ENCODE results near the gene CHP1. TPM values are rescaled to one million over a fixed set of nuclear protein-coding genes. Genes with fewer than 3 reads are reported as not detected.
"Not testable (repeated sequence)": the region's sequence is repeated elsewhere in the genome, so short reads cannot be mapped to it uniquely, and the experiment has no call there.

CHP1 gene
- total RNA-seq, result 10 to 100 TPM; 29.1 to 32.8 TPM

DNA sequence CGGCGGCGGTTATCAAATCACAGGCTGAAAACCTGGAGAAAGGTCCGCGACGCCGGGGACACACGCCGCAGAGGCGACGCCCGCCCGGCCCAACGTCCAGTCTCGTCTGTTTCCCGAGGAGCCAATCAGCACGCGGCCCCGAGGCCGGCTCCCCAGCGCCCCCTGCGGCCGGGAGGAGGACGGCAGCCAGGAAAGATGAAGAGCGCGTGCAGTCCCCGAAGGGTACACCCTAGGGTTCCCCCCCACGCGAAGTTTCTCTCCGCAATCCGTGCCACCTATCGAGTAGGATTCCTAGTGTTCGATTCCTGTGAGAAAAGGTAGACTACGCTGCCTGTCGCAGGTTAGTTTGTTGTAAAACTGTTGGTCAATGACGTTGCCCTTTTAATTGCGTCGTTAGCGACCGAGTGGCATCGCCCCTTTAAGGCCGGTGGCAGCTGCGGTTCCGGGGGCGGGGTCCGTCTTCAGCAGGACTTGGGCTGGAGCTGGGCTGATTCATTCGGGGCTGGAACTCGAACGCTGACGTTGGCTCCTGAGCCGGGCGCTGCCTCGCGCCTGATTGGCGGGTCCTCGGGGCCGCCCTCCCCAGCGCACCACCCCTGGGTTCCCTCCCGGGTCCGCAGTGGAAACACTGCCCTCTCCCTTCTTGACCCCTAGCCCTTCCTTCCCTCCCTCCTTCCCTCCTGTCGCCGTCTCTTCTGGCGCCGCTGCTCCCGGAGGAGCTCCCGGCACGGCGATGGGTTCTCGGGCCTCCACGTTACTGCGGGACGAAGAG, at the start of gene CHP1, which contains the start of gene EXD1:
Gene CHP1 (plus strand): TSS at position 619 of the 772 bp plus-strand sequence. CDS start 115 bp downstream, at position 734.
Gene EXD1 (minus strand): TSS at position 108 of the 772 bp plus-strand sequence. CDS start 4,182 bp downstream, outside the sequence.
- H3K27ac Mint-ChIP-seq, result peak within 1 kb of the TSS; percentile 82
- H3K27me3 Mint-ChIP-seq, result no peaks in the 10 kb centered on the region
- H3K9me3 Mint-ChIP-seq, result no peaks in the 10 kb centered on the region
- DNase-seq, result peak; percentile 96
- no peaks in the 10 kb centered on the region for H3K36me3 Mint-ChIP-seq
- peaks cover 22% of the 10 kb centered on the region for H3K4me1 Mint-ChIP-seq
- H3K4me3 Mint-ChIP-seq, result peak within 1 kb of the TSS; percentile 88

DNA sequence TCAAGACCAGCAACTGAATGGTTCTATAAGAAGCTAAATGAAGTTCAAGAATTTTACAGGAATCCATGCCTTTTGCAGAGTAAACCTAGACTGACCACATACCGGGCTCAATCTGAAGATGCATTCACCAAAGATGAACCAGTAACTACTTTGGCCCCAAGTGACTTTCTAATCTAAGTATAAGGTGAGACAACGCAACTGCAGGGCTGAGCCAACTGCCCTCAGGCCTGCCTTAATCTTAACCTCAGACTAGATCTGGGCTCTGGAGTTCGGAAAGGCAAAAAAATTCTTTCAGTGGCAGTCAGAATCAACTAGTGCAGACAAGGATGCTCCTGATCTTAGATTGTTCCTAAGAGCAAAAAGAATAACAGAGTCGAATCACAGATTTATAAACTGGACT, 48.8 kb upstream of the CHP1 start:
- H3K36me3 Mint-ChIP-seq, result no peaks in the 10 kb centered on the region
- H3K9me3 Mint-ChIP-seq, result no peaks in the 10 kb centered on the region
- no peaks in the 10 kb centered on the region for H3K4me1 Mint-ChIP-seq

DNA sequence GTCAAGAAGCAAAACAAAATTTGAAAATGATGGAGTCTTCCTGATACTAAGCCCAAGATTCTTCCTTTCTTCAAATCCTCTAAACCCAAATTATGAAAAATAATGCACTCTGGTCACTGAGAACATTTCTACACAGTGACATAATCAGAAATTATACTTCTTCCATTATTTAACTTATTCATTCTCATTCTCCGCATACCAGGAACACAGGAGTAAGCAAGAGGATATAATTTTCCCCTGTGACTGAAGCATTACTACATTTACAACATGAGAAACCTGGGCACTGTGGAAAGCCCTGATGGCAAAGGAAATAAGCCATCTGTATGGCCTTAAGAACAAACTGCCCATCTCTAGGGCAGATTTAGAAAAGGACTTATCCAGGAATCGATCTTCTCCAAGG, 47.5 kb upstream of the CHP1 start:
- H3K27me3 Mint-ChIP-seq, result no peaks in the 10 kb centered on the region
- DNase-seq, result no peak
- H3K36me3 Mint-ChIP-seq, result no peaks in the 10 kb centered on the region
- no peak overlapping the region for H3K27ac Mint-ChIP-seq
- no peak overlapping the region for H3K4me3 Mint-ChIP-seq
- no peaks in the 10 kb centered on the region for H3K9me3 Mint-ChIP-seq
- no peaks in the 10 kb centered on the region for H3K4me1 Mint-ChIP-seq

More for the DNA sequence above, 48.8 kb upstream of the CHP1 start:
- DNase-seq, result no peak
- Mint-ChIP-seq H3K27ac (no peak overlapping the region), H3K27me3 (no peaks in the 10 kb centered on the region), H3K4me3 (no peak overlapping the region)

DNA sequence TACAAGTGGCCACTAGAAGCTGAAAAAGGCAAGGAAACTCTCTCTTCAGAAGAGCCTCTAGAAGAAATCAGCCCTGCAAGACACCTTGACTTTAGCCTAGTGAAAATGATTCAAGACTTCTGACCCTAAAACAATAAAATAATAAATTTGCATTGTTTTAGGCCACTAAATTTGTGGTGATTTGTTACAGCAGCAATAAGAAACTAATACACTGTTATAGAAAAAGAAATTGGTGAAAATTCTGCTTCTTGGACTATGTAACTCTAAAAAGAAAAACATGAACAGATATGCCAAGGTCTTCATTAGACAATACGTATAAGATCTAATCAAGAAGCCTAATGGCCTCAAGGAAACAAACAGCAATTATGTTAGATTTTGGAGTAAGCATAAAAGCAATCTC, 36.6 kb upstream of the CHP1 start:
- no peaks in the 10 kb centered on the region for H3K4me1 Mint-ChIP-seq
- H3K36me3 Mint-ChIP-seq, result no peaks in the 10 kb centered on the region
- H3K27ac Mint-ChIP-seq, result no peak overlapping the region
- H3K4me3 Mint-ChIP-seq, result no peak overlapping the region
- DNase-seq, result no peak
- no peaks in the 10 kb centered on the region for H3K9me3 Mint-ChIP-seq
- no peaks in the 10 kb centered on the region for H3K27me3 Mint-ChIP-seq

DNA sequence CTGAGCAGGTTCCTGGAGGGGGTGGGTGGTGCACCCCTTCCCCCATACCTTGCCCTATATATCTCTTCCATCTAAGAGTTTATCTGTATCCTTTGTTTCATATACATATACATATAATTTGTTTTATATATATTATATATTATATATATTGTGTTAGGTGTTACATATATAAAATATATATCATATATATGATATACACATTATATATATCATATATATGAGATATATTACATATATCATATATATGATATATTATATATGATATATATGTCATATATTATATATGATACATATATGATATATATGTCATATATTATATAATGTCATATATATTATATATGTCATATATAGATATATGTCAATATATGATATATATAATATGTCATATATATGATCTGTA, 31.6 kb upstream of the CHP1 start:
- Mint-ChIP-seq H3K9me3 (no peaks in the 10 kb centered on the region), H3K27me3 (no peaks in the 10 kb centered on the region), H3K4me1 (no peaks in the 10 kb centered on the region), H3K36me3 (no peaks in the 10 kb centered on the region), H3K4me3 (no peak overlapping the region), H3K27ac (no peak overlapping the region)
- no peak for DNase-seq

DNA sequence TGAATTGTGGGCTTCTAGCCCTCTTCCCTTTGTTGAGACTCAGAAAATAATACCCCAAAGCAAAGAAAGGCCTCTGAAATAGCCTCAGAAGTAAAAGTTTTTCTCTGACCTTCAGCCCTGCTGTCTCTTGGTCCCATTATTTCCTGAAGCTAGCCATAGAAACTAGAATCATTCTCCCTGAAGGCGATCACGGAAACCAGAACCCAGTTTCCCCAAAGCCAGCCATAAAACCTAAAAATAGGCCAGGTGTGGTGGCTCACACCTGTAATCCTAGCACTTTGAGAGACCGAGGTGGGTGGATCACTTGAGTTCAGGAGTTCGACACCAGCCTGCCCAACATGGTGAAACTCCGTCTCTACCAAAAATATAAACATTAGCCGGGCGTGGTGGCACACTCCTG, 27.7 kb upstream of the CHP1 start:
- H3K4me3 Mint-ChIP-seq, result no peak overlapping the region
- no peak for DNase-seq
- H3K36me3 Mint-ChIP-seq, result no peaks in the 10 kb centered on the region
- H3K9me3 Mint-ChIP-seq, result no peaks in the 10 kb centered on the region
- H3K27me3 Mint-ChIP-seq, result peaks cover 4% of the 10 kb centered on the region
- no peak overlapping the region for H3K27ac Mint-ChIP-seq
- H3K4me1 Mint-ChIP-seq, result no peaks in the 10 kb centered on the region

DNA sequence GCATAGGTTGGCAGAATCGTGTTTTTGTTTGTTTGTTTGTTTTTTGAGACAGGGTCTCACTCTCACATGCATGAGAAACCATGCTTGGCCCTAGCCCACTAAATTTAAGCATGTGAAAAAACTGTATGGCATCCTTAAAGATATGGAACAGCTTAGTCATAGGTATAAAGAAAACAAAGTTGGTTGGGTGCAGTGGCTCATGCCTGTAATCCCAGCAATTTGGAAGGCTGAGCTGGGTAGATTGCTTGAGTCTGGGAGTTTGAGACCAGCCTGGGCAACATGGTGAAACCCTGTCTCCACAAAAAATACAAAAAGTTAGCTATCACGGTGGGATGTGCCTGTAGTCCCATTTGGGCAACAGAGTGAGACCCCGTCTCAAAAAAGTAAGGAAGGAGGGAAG, 25.8 kb upstream of the CHP1 start:
- H3K4me1 Mint-ChIP-seq, result no peaks in the 10 kb centered on the region
- DNase-seq, result no peak
- no peak overlapping the region for H3K4me3 Mint-ChIP-seq
- H3K27me3 Mint-ChIP-seq, result peaks cover 4% of the 10 kb centered on the region
- no peak overlapping the region for H3K27ac Mint-ChIP-seq
- H3K9me3 Mint-ChIP-seq, result no peaks in the 10 kb centered on the region
- H3K36me3 Mint-ChIP-seq, result no peaks in the 10 kb centered on the region

DNA sequence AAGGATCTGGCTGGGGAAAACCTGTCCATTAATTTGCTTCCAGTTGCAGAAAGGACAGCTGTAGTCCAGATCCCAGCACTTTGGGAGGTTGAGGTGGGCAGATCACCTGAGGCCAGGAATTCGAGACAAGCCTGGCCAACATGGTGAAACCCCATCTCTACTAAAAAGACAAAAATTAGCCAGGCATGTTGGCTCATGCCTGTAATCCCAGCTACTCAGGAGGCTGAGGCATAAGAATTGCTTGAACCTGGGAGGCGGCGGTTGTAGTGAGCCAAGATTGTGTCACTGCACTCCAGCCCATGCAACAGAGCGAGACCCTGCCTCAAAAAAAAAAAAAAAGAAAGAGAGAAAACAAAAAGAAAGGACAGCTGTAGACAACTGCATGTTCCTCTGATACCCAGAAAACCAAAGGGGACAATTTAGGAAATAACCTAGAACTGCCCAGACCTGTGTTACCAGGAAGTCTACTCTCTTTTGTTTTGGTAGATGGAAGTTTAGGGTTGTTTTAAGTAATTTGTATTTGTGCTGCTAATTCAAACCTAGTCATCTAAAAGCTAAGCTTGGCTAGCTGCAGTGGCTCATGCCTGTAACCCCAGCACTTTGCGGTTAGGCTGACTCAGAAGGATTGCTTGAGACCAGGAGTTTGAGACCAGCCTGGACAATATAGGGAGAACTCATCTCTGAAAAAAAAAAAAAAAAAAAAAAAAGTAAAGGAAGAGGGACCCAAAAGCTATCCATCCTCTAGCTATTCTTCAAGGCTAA, 23.2 kb upstream of the CHP1 start:
- no peak overlapping the region for H3K4me3 Mint-ChIP-seq
- no peaks in the 10 kb centered on the region for H3K36me3 Mint-ChIP-seq
- H3K9me3 Mint-ChIP-seq, result no peaks in the 10 kb centered on the region
- H3K27me3 Mint-ChIP-seq, result peaks cover 8% of the 10 kb centered on the region
- DNase-seq, result no peak
- H3K4me1 Mint-ChIP-seq, result no peaks in the 10 kb centered on the region
- no peak overlapping the region for H3K27ac Mint-ChIP-seq

DNA sequence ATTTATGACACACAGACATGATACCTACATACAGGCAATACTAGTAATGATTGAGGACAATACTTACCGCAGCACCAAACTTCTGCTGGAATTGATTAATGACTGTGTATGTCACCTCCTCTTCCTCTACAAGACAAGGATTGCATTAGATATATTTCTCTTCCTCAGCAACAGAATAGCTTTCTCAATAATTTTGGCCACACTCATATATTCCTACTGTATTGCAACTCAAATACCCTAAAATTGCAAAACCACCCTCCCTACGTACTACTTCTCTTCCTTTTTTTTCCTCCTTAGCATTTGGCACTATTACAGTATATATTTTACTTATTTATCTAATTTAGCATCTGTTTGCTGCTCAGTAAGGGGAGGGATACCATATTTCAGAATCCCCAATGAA, 15.4 kb upstream of the CHP1 start:
- no peak for DNase-seq
- Mint-ChIP-seq H3K27me3 (peaks cover 21% of the 10 kb centered on the region), H3K4me1 (no peaks in the 10 kb centered on the region), H3K4me3 (no peak overlapping the region), H3K27ac (no peak overlapping the region), H3K9me3 (no peaks in the 10 kb centered on the region), H3K36me3 (no peaks in the 10 kb centered on the region)

DNA sequence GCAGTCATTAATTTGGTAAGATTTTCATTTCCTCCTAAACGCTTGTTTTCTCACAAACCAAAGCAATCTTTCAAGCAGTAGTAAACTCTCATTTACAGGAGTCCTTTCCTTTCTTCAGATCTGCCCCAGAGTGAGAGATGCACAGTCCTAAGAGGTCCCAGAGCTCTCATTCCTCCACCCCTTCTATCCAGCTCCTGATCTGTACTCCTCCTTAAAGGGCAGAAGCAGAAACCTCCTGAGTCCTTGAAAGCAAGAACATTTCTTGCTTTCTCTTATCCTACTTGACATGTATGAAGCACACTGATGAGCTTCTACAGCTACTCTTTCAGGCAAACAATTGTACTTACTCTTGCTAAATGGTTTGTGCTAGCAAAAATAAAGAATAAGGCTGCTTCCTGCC, 12.2 kb upstream of the CHP1 start:
- H3K4me3 Mint-ChIP-seq, result no peak overlapping the region
- H3K27ac Mint-ChIP-seq, result no peak overlapping the region
- H3K9me3 Mint-ChIP-seq, result no peaks in the 10 kb centered on the region
- DNase-seq, result no peak
- no peaks in the 10 kb centered on the region for H3K4me1 Mint-ChIP-seq
- H3K27me3 Mint-ChIP-seq, result peaks cover 20% of the 10 kb centered on the region
- no peaks in the 10 kb centered on the region for H3K36me3 Mint-ChIP-seq

DNA sequence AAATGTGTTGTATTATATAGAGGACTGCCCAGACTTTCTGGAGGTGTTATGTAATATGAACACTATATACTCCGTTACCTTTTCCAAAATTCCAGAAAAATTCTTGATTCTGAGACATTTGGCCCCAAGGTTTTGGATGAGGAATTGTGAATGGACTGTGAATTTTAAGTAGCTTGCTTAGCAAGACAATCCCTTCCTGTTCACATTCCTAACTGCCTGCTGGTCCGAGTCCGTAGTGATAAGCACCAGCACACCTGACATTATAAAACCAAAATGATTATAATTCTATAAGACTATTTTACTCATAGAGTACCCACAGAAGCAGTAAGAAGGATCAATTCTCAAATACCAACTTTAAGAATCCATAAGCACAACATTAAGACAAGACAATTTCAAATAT, 11.7 kb upstream of the CHP1 start:
- H3K4me3 Mint-ChIP-seq, result no peak overlapping the region
- no peaks in the 10 kb centered on the region for H3K4me1 Mint-ChIP-seq
- no peak for DNase-seq
- no peak overlapping the region for H3K27ac Mint-ChIP-seq
- H3K27me3 Mint-ChIP-seq, result peaks cover 20% of the 10 kb centered on the region
- H3K36me3 Mint-ChIP-seq, result no peaks in the 10 kb centered on the region
- H3K9me3 Mint-ChIP-seq, result no peaks in the 10 kb centered on the region

DNA sequence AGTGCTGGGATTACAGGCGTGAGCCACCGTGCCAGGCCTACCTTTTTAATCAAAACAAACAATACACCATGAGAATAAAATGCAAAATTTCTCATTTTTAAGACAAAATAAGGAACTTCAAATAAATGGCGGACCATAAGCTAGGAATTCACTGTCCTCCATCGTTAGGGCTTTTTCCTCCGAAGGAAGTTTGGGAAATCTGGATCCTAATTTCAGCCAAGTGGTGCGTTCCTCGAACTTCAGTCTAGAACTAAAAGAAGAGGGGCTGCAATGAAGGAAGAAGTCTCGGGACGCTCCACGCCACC, 771 bp upstream of the CHP1 start:
- peaks cover 22% of the 10 kb centered on the region for H3K4me1 Mint-ChIP-seq
- H3K9me3 Mint-ChIP-seq, result no peaks in the 10 kb centered on the region
- no peaks in the 10 kb centered on the region for H3K36me3 Mint-ChIP-seq
- H3K27me3 Mint-ChIP-seq, result no peaks in the 10 kb centered on the region
- no peak for DNase-seq
- peak overlapping the region; percentile 82 for H3K27ac Mint-ChIP-seq
- H3K4me3 Mint-ChIP-seq, result peak overlapping the region; percentile 88

DNA sequence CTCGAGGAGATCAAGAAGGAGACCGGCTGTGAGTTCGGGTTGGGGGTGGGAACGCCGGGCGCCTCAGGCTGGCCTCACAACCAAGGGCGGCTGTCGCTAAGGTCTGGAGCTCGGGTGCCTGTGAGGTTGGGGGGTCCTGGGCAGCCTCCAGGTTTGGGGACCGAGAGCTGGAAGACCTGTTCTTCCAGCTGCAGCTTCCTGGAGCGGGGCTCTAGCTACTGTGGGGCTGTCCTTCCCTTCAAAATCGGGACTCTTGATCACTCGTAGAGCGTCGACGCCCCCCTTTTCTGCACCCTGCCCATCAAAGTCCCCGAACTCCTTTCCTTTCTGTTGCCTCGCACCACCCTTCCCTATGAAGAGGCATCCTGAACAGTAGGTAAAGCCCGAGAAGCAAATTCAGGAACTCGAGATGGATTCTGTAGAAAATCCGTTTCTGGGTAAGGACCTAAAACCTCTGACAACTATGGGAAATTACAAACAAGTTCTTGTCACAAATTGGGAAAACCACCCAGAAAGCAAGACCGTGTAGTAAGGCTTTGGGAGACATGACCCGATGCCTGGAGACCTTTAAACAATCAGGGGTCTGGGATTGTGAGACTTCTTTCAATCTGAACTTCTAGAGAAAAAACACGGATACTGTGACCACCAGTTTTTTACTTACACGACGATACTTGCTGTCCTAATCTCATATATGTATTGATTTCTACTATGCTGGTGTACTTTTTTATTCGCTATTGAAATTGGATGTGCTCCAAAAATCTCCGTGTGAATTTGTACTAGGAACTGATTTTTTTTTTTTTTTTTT, 556 bp downstream of the CHP1 start:
- no peaks in the 10 kb centered on the region for H3K36me3 Mint-ChIP-seq
- no peaks in the 10 kb centered on the region for H3K27me3 Mint-ChIP-seq
- peak overlapping the region; percentile 88 for H3K4me3 Mint-ChIP-seq
- H3K9me3 Mint-ChIP-seq, result no peaks in the 10 kb centered on the region
- peak overlapping the region; percentile 82 for H3K27ac Mint-ChIP-seq
- DNase-seq, result no peak
- peaks cover 22% of the 10 kb centered on the region for H3K4me1 Mint-ChIP-seq

DNA sequence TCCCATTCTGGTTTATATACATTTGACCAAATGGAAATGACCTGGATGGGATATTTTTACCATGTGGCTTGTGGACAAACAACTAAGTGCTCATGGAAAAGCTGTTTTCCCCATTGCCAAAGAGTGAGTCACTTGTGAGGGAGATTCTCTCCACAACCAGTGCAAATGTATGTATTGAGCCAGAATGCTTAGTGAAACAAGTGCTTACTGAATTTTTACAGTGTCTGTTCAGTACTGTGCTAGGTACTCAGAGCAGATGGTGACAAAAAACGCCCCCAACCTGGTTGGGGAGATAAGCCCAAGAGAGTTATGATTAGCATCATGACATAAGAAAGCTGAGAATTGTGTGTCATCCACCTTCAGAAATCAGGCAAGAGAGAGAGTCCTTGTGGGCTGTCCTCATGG, 2.3 kb downstream of the CHP1 start:
- Mint-ChIP-seq H3K27me3 (no peaks in the 10 kb centered on the region), H3K9me3 (no peaks in the 10 kb centered on the region), H3K36me3 (no peaks in the 10 kb centered on the region), H3K4me3 (no peak overlapping the region), H3K4me1 (peaks cover 23% of the 10 kb centered on the region), H3K27ac (no peak overlapping the region)
- no peak for DNase-seq

DNA sequence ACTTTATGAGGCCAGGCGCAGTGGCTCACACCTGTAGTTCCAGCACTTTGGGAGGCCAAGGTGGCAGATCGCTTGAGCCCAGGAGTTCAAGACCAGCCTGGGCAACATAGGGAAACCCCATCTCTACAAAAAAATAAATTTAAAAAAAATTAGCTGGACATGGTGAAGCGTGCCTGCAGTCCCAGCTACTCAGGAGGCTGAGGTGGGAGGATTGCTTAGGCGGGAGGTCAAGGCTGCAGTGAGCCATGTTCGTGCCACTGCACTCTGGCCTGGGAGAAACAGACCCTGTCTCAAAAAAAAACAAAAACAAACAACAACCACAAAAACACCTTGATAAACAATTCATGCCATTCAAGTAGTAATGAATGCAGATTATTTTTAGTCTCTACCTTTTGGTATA, 4.2 kb downstream of the CHP1 start:
- H3K36me3 Mint-ChIP-seq, H3K27ac Mint-ChIP-seq, DNase-seq, H3K9me3 Mint-ChIP-seq, H3K4me3 Mint-ChIP-seq, H3K27me3 Mint-ChIP-seq: not testable (repeated sequence)
- H3K4me1 Mint-ChIP-seq, result peaks cover 23% of the 10 kb centered on the region

All from activated naive CD8-positive, alpha-beta T cell treated with anti-CD3 and anti-CD28 coated beads for 36 hours (primary cell).